Stimulated activated CD8-positive, alpha-beta memory T cell treated with anti-CD3 and anti-CD28 coated beads, Interleukin-12 subunit alpha, Interleukin-12 subunit beta, amount 100 ng/mL, for 24 hours (primary cell): ENCODE results near the gene PNPLA2.

Source experiments
- DNase-seq: peaks from one replicate; pipeline ENCODE4 v3.0.0-alpha.2; 2020; ENCODE audit errors: extremely low read depth

The PNPLA2 gene

DNA sequence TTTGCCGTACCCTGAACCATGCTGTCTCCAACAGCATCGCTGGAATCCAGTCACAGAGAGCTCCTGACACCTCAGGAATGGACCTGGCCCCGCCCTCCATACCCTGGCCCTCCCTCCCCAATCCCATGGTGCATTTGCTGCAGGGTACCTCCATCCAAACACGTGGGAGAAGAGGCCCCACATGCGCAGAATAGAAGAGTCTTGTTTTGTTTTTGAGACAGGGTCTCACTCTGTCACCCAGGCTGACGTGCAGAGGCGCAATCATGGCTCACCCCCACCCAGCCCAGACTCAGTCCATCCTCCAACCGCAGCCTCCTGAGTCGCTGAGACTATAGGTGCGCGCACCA, 2.3 kb upstream of the PNPLA2 start:
- DNase-seq: no peak

DNA sequence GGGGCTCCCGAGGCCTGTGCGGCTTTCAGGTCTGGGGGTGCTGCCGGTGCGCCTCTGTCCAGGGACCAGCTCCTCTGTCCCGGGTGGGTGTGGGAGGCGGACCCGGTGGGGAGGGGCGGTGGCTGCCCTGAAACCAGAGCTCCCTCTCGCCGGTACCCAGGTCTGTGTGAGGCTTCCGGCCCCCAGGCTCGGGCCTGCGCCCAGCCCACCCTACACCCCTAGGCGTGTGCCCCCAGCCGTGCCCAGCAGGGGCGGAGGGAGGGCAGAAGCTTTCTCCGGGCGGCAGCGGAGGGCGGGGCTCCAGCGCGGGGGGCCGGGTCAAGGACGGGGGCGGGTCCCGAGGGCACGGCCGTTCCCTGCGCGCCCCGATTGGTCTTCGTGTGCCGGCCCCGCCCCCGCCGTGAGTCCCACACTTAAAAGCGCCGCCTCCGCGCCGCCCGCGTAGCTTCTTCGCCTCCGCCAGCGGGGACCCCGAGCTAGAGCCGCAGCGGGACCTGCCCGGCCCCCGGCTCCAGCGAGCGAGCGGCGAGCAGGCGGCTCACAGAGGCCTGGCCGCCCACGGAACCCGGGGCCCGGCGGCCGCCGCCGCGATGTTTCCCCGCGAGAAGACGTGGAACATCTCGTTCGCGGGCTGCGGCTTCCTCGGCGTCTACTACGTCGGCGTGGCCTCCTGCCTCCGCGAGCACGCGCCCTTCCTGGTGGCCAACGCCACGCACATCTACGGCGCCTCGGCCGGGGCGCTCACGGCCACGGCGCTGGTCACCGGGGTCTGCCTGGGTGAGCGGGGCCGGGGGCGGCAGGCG, 616 bp downstream of the PNPLA2 start:
- DNase-seq: peak; percentile 79

- DNase-seq: peak; percentile 88
Observed at GRCh38 chr11:819943-820649, 1.4 kb downstream of the PNPLA2 start.

DNA sequence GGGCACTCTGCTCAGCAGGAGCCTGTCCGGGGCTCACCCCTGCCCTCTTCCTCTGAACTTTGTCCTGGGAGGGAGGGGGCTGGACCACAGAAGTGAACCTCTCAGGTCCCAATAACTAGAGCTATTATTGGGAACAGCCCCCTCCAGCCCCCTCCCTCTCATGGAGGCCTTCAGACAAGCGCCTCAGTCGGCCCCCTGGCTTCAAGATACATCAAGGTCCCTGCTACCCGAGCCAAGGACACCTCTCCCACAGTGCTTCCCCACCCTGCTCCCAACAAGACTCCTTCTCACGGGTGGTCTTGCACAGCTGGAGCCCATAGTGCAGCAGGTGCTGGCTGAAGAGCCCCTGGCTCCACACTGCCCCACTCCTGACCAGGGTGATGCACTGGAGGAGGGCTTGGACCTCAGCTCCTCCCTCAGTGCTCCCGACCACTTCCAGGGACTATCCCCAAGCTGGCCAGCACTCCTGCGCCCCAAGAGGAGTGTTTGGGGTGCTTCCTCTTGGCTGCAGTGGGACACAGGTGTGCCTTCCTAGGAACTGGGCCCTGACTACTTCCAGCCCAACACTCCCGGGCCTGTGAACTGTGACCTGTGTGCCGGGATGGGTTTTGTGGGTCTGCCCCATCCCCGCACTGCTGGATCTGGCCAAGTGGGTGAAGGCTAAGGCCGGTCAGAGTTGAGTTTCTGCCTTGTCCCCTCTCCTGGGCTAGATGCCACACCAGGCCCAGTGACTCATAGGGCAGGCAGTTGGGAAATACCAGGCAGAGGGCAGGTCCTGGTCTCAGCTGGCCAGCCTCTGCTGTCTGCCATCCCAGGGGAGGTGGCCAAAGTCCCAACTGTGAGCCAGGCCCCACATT, 2.2 kb downstream of the PNPLA2 start:
- no peak for DNase-seq

DNA sequence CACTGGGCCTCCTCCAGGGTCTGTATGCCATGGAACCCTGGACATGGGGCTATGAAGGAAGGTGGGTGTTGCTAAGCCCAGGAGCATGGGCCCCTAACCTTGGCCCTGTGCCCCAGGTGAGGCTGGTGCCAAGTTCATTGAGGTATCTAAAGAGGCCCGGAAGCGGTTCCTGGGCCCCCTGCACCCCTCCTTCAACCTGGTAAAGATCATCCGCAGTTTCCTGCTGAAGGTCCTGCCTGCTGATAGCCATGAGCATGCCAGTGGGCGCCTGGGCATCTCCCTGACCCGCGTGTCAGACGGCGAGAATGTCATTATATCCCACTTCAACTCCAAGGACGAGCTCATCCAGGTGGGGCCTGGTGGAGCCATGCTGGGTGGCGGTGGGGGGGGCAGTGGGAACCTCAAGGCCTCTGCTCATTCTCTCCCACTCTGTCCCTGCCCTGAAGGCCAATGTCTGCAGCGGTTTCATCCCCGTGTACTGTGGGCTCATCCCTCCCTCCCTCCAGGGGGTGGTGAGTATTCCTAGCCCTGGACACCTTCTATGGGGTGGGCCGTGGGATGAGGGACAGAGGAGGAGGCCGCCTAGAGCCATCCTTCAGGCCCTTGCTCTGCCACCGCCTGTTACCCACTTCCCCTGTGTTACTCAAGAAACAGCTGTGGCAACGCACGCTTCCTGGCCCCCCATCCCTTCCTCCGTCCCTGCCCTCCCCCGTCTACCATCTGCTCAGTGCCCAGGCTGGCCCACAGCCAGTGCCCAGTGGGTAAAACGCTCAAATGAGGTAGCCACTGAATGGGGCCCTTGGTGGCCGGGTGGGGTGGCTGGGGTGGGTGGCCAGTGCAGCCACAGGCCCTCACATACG, 3.0 kb downstream of the PNPLA2 start:
- DNase-seq: no peak

- DNase-seq: no peak
Observed at GRCh38 chr11:823441-824291, 5.0 kb downstream of the PNPLA2 start.

- no peak for DNase-seq
Observed at GRCh38 chr11:824292-824880, 5.7 kb downstream of the PNPLA2 start.

DNA sequence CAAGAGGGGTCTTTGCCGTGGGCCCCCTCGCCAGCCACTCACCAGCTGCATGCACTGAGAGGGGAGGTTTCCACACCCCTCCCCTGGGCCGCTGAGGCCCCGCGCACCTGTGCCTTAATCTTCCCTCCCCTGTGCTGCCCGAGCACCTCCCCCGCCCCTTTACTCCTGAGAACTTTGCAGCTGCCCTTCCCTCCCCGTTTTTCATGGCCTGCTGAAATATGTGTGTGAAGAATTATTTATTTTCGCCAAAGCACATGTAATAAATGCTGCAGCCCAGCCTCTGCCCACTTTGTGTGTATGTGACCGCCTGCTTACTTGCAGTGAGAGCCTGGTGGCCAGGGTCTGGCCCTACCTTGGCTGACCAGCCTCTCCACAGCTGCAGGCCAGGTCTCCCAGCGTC, 6.2 kb downstream of the PNPLA2 start:
- DNase-seq: no peak

- DNase-seq: no peak
Observed at GRCh38 chr11:825366-826226, 6.9 kb downstream of the PNPLA2 start.

- DNase-seq: no peak
Observed at GRCh38 chr11:826227-826621, 7.5 kb downstream of the PNPLA2 start.

GRCh38 chr11:826836-827145, 8.1 kb downstream of the PNPLA2 start:
- no peak for DNase-seq

DNA sequence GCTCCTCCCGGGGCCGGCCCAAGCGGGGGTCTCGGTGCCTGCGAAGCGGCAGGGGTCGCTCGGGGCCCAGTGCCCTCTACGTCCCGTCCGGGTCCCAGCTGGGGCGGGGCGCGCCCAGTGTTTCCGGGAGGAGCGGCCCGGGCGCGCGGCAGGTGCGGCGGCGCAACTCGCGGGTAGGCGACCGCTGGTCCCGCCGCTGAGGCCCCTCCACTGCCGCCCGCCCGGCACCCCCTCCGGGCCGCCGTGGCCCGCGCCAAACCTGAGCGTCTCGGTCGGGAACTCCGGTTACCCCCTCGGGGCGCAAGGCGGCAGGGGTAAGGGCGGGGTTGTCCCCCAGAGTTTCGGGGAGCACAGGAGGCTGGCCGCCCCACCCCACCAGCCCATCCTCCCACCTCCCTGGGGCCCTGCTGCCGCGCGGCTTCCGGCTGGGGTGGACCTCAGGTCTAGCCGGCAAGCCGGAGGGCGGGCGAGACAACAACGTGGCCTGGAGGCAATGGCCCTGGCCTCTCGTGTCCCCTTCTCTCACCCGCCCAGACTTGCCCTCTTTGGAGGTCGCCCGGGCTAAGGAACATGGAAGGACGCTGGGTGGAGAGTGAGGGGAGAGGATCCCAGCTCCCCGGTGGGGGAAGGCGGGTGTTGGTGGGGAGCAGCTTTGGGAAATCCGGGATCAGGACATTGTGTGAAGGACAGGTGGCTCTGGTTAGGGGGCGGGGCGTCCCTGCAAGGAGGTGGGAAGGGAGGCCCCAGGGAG, 8.6 kb downstream of the PNPLA2 start:
- no peak for DNase-seq

GRCh38 chr11:827897-828192, 9.1 kb downstream of the PNPLA2 start, which contains the start of gene CRACR2B:
Gene CRACR2B (plus strand): TSS chr11:827919. CDS start chr11:828608, 689 bp downstream.
- no peak for DNase-seq

GRCh38 chr11:828506-829175, 9.9 kb downstream of the PNPLA2 start:
- no peak for DNase-seq

DNA sequence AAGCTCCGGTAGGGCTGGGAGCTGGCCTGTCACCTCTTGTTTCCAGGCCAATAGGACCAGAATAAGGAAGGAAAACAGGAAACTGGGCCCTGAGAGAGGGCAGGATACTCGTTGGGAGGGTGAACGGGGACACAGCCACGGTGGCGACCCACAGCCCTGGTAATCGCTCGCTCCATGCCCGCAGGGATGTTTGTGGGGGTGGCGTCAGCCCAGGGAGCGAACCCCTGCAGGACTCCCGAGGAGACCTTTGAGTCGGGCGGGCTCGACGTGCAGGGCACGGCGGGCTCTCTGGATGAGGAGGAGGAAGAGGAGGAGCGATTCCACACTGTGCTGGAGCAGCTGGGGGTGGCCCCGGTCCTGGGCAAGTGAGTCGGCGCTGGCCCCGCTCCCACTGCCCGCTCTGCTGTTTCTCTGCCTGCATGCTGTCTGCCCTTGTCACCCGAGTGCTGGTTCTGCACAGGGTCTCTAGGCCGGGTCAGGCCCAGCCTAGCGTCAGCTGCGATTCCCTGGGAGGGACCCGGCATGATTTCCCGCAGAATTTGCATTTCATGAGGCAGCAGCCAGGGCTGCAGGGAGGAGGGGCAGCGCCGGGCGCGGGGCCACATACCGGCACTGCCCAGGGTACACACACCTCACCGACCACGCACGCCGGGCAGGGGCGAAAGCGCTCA, 10.6 kb downstream of the PNPLA2 start:
- DNase-seq: no peak

- DNase-seq: no peak
Observed at GRCh38 chr11:829847-830294, 11.2 kb downstream of the PNPLA2 start.

DNA sequence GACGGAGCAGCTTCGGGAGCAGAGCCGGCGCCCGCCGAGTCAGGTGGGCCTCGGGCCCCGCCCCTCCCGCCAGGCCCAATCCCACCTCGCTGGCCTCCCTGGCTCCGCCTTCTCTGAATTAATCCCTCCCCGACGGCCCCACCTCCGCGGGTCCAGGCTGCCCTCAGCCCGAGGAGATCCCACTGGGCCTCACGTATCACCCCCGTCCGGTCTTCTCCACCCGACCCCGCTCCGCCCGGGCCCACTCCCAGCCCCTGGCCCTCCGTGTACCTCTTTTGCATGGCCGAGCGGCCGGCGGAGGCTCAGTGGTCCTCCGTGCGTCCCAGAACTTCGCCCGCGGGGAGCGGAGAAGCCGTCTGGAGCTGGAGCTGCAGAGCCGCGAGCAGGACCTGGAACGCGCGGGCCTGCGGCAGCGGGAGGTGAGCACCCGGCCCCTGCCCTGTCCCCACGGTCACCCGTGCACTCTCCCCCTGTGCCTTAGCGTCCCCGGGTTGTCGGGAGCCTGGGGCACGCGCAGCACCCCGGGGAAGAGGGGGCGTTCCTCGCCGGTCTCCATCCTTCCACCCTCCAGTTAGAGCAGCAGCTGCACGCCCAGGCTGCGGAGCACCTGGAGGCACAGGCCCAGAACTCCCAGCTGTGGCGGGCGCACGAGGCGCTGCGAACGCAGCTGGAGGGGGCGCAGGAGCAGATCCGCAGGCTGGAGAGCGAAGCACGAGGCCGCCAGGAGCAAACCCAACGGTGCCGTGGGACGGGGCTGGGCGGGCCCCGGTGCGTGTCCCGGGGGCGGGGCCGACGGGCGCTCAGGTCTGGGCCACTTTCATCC, 11.8 kb downstream of the PNPLA2 start:
- no peak for DNase-seq
